ENCODE data around the gene C7orf57.

- TF ChIP-seq POLR2A (IDR thresholded peaks at IDR 0.05; ENCODE audit: borderline replicate concordance, extremely low read depth, insufficient read depth, insufficient read length) = no peak
- TF ChIP-seq CTCF (IDR thresholded peaks at IDR 0.05 in 2 of 3, conservative IDR thresholded peaks at IDR 0.05 in 1 of 3; ENCODE audit: borderline replicate concordance in 1 of 3, insufficient read depth in 1 of 3, low read depth in 2 of 3, low read length in 2 of 3) = no peak
Measured at GRCh38 chr7:48041653-48041970, 6.3 kb downstream of the C7orf57 start.

Data from HCT116 (cell line).